OCI-LY3 (cell line): ENCODE results near the gene HAUS1.

ENCODE experiments used
- EZH2phosphoT487 ChIP-seq: fragments of 200-600 bp; shearing (Covaris generic); IDR thresholded peaks from 2 replicates; pipeline ENCODE4 v1.6.1; 2018; ENCODE audit warnings: antibody characterized with exemption, mixed run types, low read depth
- TF ChIP-seq, protein P1 (sequence below): fragments of 200-600, 300-600 bp; sonication (generic); IDR thresholded peaks from 2 replicates; pipeline ENCODE4 v1.5.1; 2014; ENCODE audit warnings: antibody characterized with exemption, low read length, low read depth

DNA sequence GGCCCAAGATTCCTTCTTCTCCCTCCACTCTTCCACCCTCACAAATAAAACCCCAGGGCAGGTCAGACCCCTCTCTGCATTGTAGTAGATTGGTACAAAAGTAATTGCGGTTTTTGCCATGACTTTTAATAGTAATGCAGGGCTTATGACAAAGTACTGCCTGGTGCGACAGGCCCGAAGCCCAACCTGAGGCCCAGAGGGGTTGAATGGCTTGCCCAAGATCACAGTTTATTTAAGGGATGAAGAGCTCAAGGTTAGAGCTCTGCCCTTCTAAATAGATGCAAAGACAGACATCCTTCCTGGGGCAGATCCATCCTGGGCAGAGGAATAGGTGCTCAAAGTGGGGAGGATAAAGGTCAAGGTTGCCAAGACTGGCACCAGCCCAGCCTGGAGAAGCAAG, 31.2 kb upstream of the HAUS1 start:
- TF ChIP-seq, protein P1, sequence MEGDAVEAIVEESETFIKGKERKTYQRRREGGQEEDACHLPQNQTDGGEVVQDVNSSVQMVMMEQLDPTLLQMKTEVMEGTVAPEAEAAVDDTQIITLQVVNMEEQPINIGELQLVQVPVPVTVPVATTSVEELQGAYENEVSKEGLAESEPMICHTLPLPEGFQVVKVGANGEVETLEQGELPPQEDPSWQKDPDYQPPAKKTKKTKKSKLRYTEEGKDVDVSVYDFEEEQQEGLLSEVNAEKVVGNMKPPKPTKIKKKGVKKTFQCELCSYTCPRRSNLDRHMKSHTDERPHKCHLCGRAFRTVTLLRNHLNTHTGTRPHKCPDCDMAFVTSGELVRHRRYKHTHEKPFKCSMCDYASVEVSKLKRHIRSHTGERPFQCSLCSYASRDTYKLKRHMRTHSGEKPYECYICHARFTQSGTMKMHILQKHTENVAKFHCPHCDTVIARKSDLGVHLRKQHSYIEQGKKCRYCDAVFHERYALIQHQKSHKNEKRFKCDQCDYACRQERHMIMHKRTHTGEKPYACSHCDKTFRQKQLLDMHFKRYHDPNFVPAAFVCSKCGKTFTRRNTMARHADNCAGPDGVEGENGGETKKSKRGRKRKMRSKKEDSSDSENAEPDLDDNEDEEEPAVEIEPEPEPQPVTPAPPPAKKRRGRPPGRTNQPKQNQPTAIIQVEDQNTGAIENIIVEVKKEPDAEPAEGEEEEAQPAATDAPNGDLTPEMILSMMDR = no peak
- no peak for TF ChIP-seq EZH2phosphoT487
